GM21390 (cell line): ENCODE results near the gene TBCCD1.

Experiments
- ATAC-seq: cut with Tn5 transposase; IDR thresholded peaks from one replicate; pipeline ENCODE4 v1.9.1; 2021; ENCODE audit not compliant: unreplicated experiment

TBCCD1 gene

GRCh38 chr3:186497608-186498007 is 69.5 kb downstream of the TBCCD1 start:
- no peak for ATAC-seq

GRCh38 chr3:186496635-186497034 is 70.5 kb downstream of the TBCCD1 start:
- ATAC-seq, result no peak
